HepG2 (cell line): ENCODE measurements around the gene CSNK2B. TPM values are rescaled to one million over a fixed set of nuclear protein-coding genes. Genes with fewer than 3 reads are reported as not detected.

Source experiments
- CEBPG ChIP-seq: IDR thresholded peaks from 2 replicates; pipeline ENCODE4 v1.6.1; 2016
- MBD4 ChIP-seq: IDR thresholded peaks from 2 replicates; pipeline ENCODE4 v1.6.1; 2012; ENCODE audit warnings: low read length, inconsistent platforms, borderline replicate concordance
- MEIS1 ChIP-seq: sonication (generic); formaldehyde crosslinking; IDR thresholded peaks from 2 replicates; pipeline ENCODE4 v1.9.0; 2021; ENCODE audit warnings: mild to moderate bottlenecking, missing genetic modification reagents, moderate library complexity, borderline replicate concordance
- MXD1 ChIP-seq: sonication (generic); formaldehyde crosslinking; IDR thresholded peaks from 2 replicates; pipeline ENCODE4 v1.4.0; 2020; ENCODE audit warnings: mild to moderate bottlenecking, missing genetic modification reagents
- NFYC ChIP-seq: IDR thresholded peaks from 2 replicates; pipeline ENCODE4 v1.6.1; 2016; ENCODE audit warnings: missing genetic modification reagents, missing compliant biosample characterization
- SALL2 ChIP-seq: sonication (generic); formaldehyde crosslinking; IDR thresholded peaks from 2 replicates; pipeline ENCODE4 v1.8.1; 2023; ENCODE audit warnings: mild to moderate bottlenecking, missing genetic modification reagents, inconsistent platforms
- SRF ChIP-seq: IDR thresholded peaks from 2 replicates; pipeline ENCODE4 v1.6.1; 2011; ENCODE audit warnings: mild to moderate bottlenecking, low read depth, low read length, moderate library complexity
- TARDBP ChIP-seq: sonication (generic); formaldehyde crosslinking; IDR thresholded peaks from 2 replicates; pipeline ENCODE4 v1.8.0; 2022; ENCODE audit warnings: mild to moderate bottlenecking, missing genetic modification reagents
- TCF12 ChIP-seq, 2 experiments: fragments of 450-650 bp in 1 of 2; sonication (generic) in 1 of 2; formaldehyde crosslinking in 1 of 2; IDR thresholded peaks; 2 replicates each; pipeline versions ENCODE4 v1.6.1 to v1.8.0; 2017 to 2022; ENCODE audit warnings: antibody characterized with exemption in 1 of 2, mild to moderate bottlenecking in 1 of 2, missing genetic modification reagents in 1 of 2, moderate library complexity in 1 of 2
- ZNF280B ChIP-seq: sonication (generic); formaldehyde crosslinking; IDR thresholded peaks from 2 replicates; pipeline ENCODE4 v1.5.0; 2020; ENCODE audit warnings: missing genetic modification reagents, mild to moderate bottlenecking, borderline replicate concordance
- ZNF407 ChIP-seq: sonication (generic); formaldehyde crosslinking; IDR thresholded peaks from one replicate; pipeline ENCODE4 v1.5.1; 2020; ENCODE audit warnings: mild to moderate bottlenecking, missing genetic modification reagents; ENCODE audit errors: not compliant biosample characterization
- ZNF501 ChIP-seq: sonication (generic); formaldehyde crosslinking; IDR thresholded peaks from 2 replicates; pipeline ENCODE4 v1.5.1; 2020; ENCODE audit warnings: mild to moderate bottlenecking, moderate library complexity, missing genetic modification reagents
- polyA plus RNA-seq, 8 experiments: library from polyadenylated mRNA; depleted of rRNA in 3 of 8; stranded (reverse) in 7 of 8; unstranded in 1 of 8; fragments of >200 nt; fragmentation: Illumina TruSeq in 4 of 8; extraction: Trizol in 4 of 8; gene quantifications; 2 replicates each; pipeline versions ENCODE4 v1.2.1 to v1.2.3, GENCODE V29; 2011 to 2016; ENCODE audit warnings: low read depth in 4 of 8, missing spikeins in 1 of 8, mixed read lengths in 1 of 8; ENCODE audit not compliant: insufficient read depth in 1 of 8
- total RNA-seq, 5 experiments: library from RNA; depleted of rRNA; stranded (reverse); fragments of >200 nt; fragmentation: Illumina TruSeq; extraction: Trizol; gene quantifications; 2 replicates each; pipeline ENCODE4 v1.2.3, GENCODE V29; 2016; ENCODE audit warnings: low read depth in 1 of 5
- TF ChIP-seq, protein P1 (sequence below): sonication (generic); formaldehyde crosslinking; IDR thresholded peaks from 2 replicates; pipeline ENCODE4 v1.4.0; 2020; ENCODE audit warnings: missing genetic modification reagents, borderline replicate concordance

Gene CSNK2B
- total and polyA plus RNA-seq, 2 of the 13 experiments (the other 11 are each of a cell fraction or from before 2014, with no cell fraction given): 111 to 296 TPM

GRCh38 chr6:31660381-31661261 lies 5.3 kb upstream of the CSNK2B start, which contains the start of gene C6orf47 (continued):
- TF ChIP-seq ZNF501 (peak; percentile 94), MBD4 (no peak), MXD1 (CRISPR knock-in tag) (no peak; the same call in 1 of the 2 replicates), NFYC (CRISPR knock-in tag) (no peak), ZNF407 (no peak), CEBPG (CRISPR knock-in tag) (no peak), TARDBP (CRISPR knock-in tag) (peak; percentile 70), MEIS1 (CRISPR knock-in tag) (no peak; the same call in 1 of the 2 replicates), SALL2 (peak; percentile 84), TCF12 (IDR thresholded peaks at IDR 0.05) (no peak), TCF12 (CRISPR knock-in tag; IDR thresholded peaks at IDR 0.05) (no peak; the same call in 1 of the 2 replicates), ZNF280B (peak; percentile 76), SRF (no peak)
- TF ChIP-seq, protein P1, sequence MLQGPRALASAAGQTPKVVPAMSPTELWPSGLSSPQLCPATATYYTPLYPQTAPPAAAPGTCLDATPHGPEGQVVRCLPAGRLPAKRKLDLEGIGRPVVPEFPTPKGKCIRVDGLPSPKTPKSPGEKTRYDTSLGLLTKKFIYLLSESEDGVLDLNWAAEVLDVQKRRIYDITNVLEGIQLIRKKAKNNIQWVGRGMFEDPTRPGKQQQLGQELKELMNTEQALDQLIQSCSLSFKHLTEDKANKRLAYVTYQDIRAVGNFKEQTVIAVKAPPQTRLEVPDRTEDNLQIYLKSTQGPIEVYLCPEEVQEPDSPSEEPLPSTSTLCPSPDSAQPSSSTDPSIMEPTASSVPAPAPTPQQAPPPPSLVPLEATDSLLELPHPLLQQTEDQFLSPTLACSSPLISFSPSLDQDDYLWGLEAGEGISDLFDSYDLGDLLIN (CRISPR knock-in tag): peak; percentile 89; the same call in 1 of the 2 replicates
